Immature natural killer cell (primary cell): ENCODE measurements around the gene MTCH1. TPM values are rescaled to one million over a fixed set of nuclear protein-coding genes. Genes with fewer than 3 reads are reported as not detected.

Source experiments
- DNase-seq, 3 donors: peaks; one replicate each; pipeline ENCODE4 v3.0.0; 2022; ENCODE audit warnings: mixed read lengths in 1 of 3
- H3K27ac Mint-ChIP-seq, 6 donors: one replicate each; pipeline ENCODE4 v1.8.0; 2020; ENCODE audit warnings: mixed read lengths in 6 of 6, mild to moderate bottlenecking in 5 of 6, inconsistent platforms in 4 of 6, moderate library complexity in 3 of 6
- H3K27me3 Mint-ChIP-seq, 3 donors: one replicate each; pipeline ENCODE4 v1.8.0; 2020 to 2021; ENCODE audit warnings: low read depth in 3 of 3, mild to moderate bottlenecking in 3 of 3, mixed read lengths in 3 of 3, moderate library complexity in 3 of 3, inconsistent platforms in 1 of 3
- H3K36me3 Mint-ChIP-seq, 3 donors: one replicate each; pipeline ENCODE4 v1.8.0; 2020; ENCODE audit warnings: mixed read lengths in 3 of 3, inconsistent platforms in 2 of 3, mild to moderate bottlenecking in 2 of 3
- H3K4me1 Mint-ChIP-seq, 2 donors: one replicate each; pipeline ENCODE4 v1.8.0; 2020; ENCODE audit warnings: inconsistent platforms in 2 of 2, mild to moderate bottlenecking in 2 of 2, mixed read lengths in 2 of 2, moderate library complexity in 1 of 2
- H3K4me3 Mint-ChIP-seq, 5 donors: one replicate each; pipeline ENCODE4 v1.8.0; 2020; ENCODE audit warnings: mild to moderate bottlenecking in 5 of 5, mixed read lengths in 5 of 5, inconsistent platforms in 3 of 5, moderate library complexity in 3 of 5
- H3K9me3 Mint-ChIP-seq, 6 donors: one replicate each; pipeline ENCODE4 v1.8.0; 2020; ENCODE audit warnings: mild to moderate bottlenecking in 6 of 6, mixed read lengths in 6 of 6, inconsistent platforms in 4 of 6, moderate library complexity in 3 of 6
- polyA plus RNA-seq, 3 donors: library from polyadenylated mRNA; unstranded; fragments of 300-500 nt; fragmentation: Illumina TruSeq; gene quantifications; one replicate each; pipeline ENCODE4 v1.2.3, GENCODE V29; 2021

Gene MTCH1
- polyA plus RNA-seq, 3 donors from 2014 or later = 86.0 to 116 (median 94.7) TPM

DNA sequence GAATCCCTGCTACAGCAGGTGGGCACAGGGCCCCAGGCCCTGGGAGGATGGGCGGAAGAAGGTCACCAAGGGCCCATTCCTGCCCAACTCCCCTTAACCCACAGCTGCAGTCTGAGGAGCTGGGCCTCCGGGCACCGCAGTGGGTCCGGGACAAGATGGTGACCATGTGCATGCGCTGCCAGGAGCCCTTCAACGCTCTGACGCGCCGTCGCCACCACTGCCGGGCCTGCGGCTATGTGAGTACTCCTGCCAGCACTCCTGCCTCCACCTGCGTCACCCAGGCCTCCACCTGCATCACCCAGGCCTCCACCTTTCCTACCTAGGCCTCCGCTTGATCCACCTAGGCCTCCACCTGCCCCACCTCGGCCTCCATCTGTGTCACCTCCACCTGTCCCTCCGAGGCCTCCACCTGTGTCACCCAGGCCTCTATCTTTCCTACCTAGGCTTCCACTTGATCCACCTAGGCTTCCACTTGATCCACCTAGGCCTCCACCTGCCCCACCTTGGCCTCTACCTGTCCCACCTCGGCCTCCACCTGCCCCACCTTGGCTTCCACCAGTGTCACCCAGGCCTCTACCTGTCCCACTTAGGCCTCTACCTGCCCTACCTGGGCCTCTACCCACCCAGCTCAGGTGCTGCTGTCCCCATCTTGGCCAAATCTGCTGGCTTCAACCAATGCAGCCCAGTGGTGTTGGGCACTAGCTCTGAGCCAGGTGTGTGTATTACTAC, 36.3 kb upstream of the MTCH1 start:
- H3K36me3 Mint-ChIP-seq = no peaks in the 10 kb centered on the region
- peak overlapping the region; percentile 45 to 73 (median 66) for H3K27ac Mint-ChIP-seq
- H3K4me1 Mint-ChIP-seq = peaks cover 45 to 71% of the 10 kb centered on the region in 2 donors
- H3K4me3 Mint-ChIP-seq = no peak overlapping the region
- peaks cover 0 to 2% (median 0%) of the 10 kb centered on the region in 3 donors for H3K27me3 Mint-ChIP-seq
- no peaks in the 10 kb centered on the region for H3K9me3 Mint-ChIP-seq
- no peak for DNase-seq

DNA sequence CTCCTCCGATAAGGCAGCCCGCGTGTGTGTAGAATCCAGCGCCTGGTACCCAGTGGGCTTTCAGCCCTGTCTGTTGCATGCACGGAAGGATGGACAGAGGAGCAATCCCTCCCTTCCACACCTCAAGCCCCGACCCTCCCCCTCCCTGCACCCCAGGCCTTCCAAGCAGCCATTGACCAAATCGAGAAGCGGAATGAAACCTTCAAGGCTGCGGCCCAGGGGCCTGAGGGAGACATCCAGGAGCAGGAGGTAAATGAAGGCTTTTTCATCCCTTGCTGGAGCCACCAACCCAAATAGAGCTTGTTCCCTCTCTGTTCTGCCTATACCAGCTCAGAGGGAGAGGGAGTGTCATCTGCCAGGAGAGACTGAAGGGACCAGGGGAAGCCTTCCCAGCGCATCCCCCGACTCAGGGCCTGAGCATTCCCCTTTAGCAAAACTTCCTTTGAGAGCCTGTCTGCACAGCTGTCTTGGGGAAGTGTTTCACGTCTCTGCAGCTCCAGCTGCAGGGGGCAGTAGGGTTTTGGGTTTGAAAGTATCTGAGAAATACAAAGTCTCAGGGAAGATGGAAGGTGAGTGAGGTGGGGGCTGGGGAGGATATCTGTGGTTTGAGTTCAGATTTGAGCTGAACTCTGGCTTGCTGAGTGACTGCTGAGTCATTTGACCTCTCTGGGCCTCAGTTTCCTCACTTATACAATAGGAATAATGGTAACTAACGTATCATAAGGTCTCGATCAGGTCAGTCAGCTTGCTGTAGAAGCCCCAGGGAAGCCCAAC, 35.5 kb upstream of the MTCH1 start:
- Mint-ChIP-seq H3K4me3 (peak overlapping the region in 1 of 5 donors; percentile 30), H3K9me3 (no peaks in the 10 kb centered on the region), H3K27ac (peak overlapping the region in 3 of 6 donors; percentile 66 to 83 (median 73)), H3K27me3 (peaks cover 0 to 2% (median 0%) of the 10 kb centered on the region in 3 donors), H3K4me1 (peaks cover 45 to 71% of the 10 kb centered on the region in 2 donors), H3K36me3 (no peaks in the 10 kb centered on the region)
- DNase-seq = peak; percentile 47 to 67 (median 55)

DNA sequence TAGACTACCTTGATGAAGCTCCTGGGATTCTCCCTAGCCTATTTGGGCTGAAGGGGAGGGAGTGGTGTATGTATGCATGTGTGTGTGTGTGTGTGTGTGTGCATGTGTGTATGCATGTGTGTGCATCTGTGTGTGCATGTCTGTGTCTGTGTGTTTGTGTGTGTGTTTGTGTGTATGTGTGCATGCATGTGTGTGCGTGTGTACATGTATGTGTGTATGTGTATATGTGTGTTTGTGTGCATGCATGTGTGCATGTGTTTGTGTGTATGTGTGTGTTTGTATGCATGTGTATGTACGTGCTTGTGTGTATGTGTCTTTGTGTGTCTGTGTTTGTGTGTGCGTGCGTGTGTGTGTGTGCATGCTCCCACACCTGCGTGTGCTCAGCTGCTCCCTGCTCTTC, 34.8 kb upstream of the MTCH1 start:
- Mint-ChIP-seq H3K27ac (peak overlapping the region in 3 of 6 donors; percentile 1 to 67 (median 50)), H3K9me3 (no peaks in the 10 kb centered on the region), H3K27me3 (peaks cover 0 to 2% (median 0%) of the 10 kb centered on the region in 3 donors), H3K4me1 (peaks cover 45 to 68% of the 10 kb centered on the region in 2 donors), H3K4me3 (no peak overlapping the region), H3K36me3 (no peaks in the 10 kb centered on the region)
- no peak for DNase-seq

DNA sequence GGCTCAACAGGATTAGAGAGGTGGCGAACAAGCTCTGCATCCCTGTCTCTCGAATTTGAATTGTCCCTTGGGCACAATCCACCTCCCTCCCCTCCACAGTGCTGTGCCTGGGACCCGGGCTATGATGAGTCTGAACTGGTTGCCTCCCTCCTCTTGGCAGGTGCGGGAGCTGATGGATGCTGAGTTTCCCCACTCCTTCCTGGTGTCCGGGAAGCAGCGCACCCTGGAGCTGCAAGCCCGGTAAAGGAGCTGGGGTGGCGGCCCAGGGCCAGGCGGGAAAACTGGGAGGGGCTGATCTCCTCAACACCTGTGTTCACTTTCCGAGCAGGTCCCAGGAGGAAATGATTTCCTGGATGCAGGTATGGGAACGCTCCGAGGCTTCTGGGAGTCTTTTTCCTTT, 34.4 kb upstream of the MTCH1 start:
- Mint-ChIP-seq H3K36me3 (no peaks in the 10 kb centered on the region), H3K4me1 (peaks cover 45 to 66% of the 10 kb centered on the region in 2 donors), H3K27me3 (peaks cover 0 to 2% (median 0%) of the 10 kb centered on the region in 3 donors), H3K9me3 (no peaks in the 10 kb centered on the region), H3K4me3 (no peak overlapping the region), H3K27ac (peak overlapping the region in 3 of 6 donors; percentile 1 to 67 (median 50))
- no peak for DNase-seq

DNA sequence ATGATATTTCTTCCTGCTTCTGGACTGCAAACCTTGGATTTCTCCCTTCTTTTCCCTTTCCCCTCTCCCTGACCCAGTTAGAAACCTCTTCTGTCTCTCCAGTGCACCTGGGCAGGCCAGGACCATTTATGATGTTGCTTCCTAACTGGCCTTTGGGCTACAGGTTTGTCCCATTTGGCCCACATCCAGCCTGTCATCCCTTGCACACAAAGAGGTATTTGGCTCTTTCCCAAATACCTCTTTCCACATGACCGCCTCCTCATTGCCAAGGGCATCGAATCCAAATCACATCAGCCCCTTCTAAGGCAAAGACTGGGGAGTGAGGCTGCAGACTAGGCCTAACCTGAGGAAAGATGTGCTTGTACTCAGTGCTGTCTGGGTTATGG, 33.1 kb upstream of the MTCH1 start:
- no peak overlapping the region for H3K4me3 Mint-ChIP-seq
- H3K4me1 Mint-ChIP-seq = peaks cover 43 to 54% of the 10 kb centered on the region in 2 donors
- peak overlapping the region in 5 of 6 donors; percentile 45 to 90 (median 74) for H3K27ac Mint-ChIP-seq
- DNase-seq = no peak
- H3K9me3 Mint-ChIP-seq = no peaks in the 10 kb centered on the region
- no peaks in the 10 kb centered on the region for H3K36me3 Mint-ChIP-seq
- no peaks in the 10 kb centered on the region for H3K27me3 Mint-ChIP-seq

DNA sequence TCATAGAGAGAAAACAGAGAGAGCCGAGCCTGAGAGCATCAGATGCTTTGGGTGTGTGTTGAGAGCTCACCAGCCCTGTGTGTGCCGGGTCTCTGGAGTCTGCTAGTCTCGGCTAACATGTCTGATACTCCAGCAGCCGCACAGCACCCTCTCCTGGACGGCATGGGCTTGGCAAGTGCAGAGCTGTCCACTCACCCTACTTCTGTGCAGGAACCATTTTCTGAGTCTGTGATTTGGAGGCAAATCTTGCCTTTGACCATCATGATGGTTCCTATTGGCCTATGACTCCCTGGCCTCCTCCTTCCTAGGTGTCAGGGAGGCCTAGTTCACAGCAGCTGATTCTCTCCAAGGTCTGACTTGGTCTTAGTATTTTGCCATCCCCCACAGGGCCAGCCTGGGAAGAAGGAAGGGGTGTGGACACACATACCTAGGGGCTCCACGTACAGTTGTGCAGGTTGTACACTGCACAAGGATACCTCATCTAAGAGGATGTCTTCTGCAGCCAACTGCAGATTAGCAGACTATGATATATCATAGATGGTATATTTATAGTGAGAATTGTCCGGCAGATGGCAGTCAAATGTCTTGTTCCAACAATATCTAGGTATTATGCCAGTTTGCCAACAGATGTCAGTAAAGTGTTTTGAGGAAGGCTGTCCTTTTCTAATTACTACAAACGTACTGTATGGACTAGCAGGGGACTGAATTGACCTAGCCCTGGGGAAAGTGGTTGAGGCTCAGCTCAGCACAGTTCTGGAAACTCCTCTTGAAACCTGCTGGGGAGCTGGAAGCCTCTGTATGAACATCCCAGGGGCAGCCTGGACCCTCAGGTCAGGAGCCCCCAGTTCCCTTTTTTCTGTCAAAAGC, 32.4 kb upstream of the MTCH1 start:
- H3K9me3 Mint-ChIP-seq = no peaks in the 10 kb centered on the region
- peak overlapping the region in 3 of 5 donors; percentile 11 to 45 (median 26) for H3K4me3 Mint-ChIP-seq
- H3K27ac Mint-ChIP-seq = peak overlapping the region; percentile 45 to 90 (median 74)
- H3K4me1 Mint-ChIP-seq = peaks cover 41 to 50% of the 10 kb centered on the region in 2 donors
- H3K27me3 Mint-ChIP-seq = no peaks in the 10 kb centered on the region
- peak; percentile 73 to 83 (median 79) for DNase-seq
- H3K36me3 Mint-ChIP-seq = no peaks in the 10 kb centered on the region

DNA sequence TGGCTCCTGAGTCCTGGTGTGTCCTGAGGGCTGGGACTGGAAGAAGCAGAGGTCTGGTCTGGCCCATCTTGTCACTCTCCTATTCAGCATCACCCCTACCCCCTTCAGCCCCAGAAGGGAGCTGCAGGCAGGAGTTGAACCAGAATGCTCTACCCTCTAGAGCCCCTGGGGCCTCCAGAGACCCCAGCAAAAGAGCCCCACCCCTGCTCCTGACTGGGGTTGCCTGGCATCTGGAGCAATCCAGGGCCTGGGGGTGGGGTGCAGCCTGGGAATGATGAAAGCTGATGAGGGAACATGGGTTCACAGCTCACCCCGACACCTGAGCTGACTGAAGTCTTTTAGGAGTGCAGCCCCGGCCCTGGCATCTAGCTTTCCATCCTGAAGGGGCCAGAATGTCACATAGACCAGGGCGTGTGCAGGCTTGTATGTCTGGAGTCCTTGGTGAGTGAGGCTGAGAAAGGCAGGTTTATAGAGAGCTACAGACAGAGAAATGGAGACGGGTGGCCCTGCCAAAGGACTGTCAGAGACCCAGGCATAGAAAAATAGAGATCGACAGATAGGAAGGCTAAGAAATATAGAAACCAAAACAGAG, 31.7 kb upstream of the MTCH1 start:
- Mint-ChIP-seq H3K4me1 (peaks cover 34 to 42% of the 10 kb centered on the region in 2 donors), H3K27ac (peak overlapping the region; percentile 14 to 75 (median 38)), H3K27me3 (no peaks in the 10 kb centered on the region), H3K4me3 (peak overlapping the region in 2 of 5 donors; percentile 26 to 31), H3K36me3 (no peaks in the 10 kb centered on the region), H3K9me3 (no peaks in the 10 kb centered on the region)
- no peak for DNase-seq

DNA sequence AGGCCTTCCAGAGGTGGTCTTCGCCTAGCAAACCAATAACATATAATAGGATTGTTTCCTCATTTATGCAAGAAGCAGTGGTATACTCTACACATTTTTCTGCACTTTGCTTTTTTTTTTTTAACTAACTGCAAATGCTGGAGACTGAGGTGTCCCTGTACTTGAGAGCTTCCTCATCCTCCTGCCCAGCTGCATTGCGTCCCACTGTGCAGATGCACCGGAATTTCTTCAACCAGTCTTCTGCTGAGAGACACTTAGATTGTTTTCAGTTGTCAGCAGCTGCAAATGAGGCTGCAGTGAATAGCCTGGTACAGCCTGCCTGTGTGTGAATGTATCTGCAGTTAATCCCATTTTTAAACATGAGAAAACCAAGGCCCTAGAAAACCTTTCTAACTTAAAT, 31.0 kb upstream of the MTCH1 start:
- Mint-ChIP-seq H3K36me3 (no peaks in the 10 kb centered on the region), H3K27me3 (no peaks in the 10 kb centered on the region), H3K9me3 (no peaks in the 10 kb centered on the region), H3K27ac (no peak overlapping the region), H3K4me3 (no peak overlapping the region), H3K4me1 (peaks cover 27 to 35% of the 10 kb centered on the region in 2 donors)
- DNase-seq = no peak

DNA sequence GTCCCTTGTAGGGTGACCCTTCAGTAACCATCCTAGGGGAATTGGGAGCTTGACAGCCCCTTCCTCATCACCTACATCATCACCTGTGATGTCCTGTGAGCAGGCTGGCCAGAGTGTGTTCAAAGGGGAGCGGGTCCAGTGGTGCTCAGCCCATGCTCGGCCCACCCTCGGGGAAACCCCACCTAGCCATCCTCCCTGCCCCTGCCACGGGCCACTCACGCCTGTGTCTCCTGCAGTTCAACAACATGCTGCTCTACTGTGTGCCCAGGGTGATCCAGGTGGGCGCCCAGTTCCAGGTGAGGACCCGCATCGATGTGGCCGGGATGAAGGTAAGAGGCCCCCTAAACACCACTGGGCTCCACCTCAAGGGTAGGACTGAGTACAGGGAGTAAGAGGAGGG, 29.5 kb upstream of the MTCH1 start:
- Mint-ChIP-seq H3K27ac (no peak overlapping the region), H3K4me1 (peaks cover 19 to 22% of the 10 kb centered on the region in 2 donors), H3K36me3 (no peaks in the 10 kb centered on the region), H3K4me3 (no peak overlapping the region), H3K9me3 (no peaks in the 10 kb centered on the region), H3K27me3 (no peaks in the 10 kb centered on the region)
- no peak for DNase-seq

DNA sequence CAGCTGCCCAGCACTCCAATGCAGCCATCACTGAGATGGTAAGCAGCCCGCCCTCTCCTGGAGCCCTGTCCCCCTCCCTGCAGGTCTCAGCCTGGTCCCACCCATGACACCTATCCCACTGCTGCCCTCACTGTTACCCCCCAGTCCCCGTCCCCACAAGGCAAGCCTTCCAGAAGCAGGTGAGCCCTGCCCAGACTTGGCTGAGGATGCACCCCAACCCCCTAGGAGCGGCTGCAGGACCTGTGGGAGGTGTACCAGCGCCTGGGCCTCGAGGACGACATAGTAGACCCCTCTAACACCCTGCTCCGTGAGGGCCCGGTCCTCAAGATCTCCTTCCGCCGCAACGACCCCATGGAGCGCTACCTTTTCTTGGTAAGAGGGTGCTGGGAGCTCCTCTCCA, 28.7 kb upstream of the MTCH1 start:
- Mint-ChIP-seq H3K4me1 (peaks cover 19 to 21% of the 10 kb centered on the region in 2 donors), H3K36me3 (no peaks in the 10 kb centered on the region), H3K4me3 (no peak overlapping the region), H3K27me3 (no peaks in the 10 kb centered on the region), H3K9me3 (no peaks in the 10 kb centered on the region), H3K27ac (no peak overlapping the region)
- no peak for DNase-seq

DNA sequence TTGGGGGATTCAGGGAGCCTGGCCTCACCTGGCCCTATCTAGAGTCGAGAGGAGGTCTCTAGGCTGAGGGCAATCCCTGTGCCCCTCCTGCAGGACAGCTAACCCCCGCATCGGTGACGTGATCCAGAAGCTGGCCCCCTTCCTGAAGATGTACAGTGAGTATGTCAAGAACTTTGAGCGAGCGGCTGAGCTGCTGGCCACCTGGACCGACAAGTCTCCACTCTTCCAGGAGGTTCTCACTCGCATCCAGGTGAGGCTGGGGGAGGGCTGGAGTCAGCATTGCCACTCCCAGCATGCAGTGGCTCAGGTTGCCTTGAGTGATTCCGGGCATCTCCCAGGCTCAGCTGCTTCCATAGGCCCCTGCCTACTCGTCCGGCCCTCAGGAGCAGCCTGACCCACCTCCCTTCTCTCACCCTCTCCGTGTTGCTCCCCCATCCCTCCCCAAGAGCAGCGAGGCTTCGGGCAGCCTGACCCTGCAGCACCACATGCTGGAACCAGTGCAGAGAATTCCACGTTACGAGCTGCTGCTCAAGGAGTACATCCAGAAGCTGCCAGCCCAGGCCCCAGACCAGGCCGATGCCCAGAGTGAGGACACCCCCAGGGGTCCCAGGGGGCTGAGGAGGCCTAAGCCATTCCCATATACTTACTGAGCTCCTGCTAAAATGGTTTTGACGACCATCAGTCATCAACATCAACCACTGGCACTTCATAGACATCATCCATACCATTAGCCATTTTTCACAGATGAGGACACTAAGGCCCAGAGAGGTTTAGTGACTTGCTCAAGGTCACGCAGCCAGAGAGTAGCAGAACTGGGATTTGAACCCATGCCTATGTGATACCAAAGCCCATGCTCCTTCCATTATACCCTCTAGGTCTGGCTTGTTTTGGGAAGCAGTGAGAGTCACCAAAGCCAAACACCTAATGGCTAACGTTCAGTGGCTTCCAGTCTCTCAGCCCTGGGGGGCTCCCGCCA, 27.8 kb upstream of the MTCH1 start:
- no peaks in the 10 kb centered on the region for H3K36me3 Mint-ChIP-seq
- no peaks in the 10 kb centered on the region for H3K27me3 Mint-ChIP-seq
- H3K4me1 Mint-ChIP-seq = peaks cover 11 to 12% of the 10 kb centered on the region in 2 donors
- H3K27ac Mint-ChIP-seq = no peak overlapping the region
- DNase-seq = no peak
- H3K4me3 Mint-ChIP-seq = no peak overlapping the region
- H3K9me3 Mint-ChIP-seq = no peaks in the 10 kb centered on the region

DNA sequence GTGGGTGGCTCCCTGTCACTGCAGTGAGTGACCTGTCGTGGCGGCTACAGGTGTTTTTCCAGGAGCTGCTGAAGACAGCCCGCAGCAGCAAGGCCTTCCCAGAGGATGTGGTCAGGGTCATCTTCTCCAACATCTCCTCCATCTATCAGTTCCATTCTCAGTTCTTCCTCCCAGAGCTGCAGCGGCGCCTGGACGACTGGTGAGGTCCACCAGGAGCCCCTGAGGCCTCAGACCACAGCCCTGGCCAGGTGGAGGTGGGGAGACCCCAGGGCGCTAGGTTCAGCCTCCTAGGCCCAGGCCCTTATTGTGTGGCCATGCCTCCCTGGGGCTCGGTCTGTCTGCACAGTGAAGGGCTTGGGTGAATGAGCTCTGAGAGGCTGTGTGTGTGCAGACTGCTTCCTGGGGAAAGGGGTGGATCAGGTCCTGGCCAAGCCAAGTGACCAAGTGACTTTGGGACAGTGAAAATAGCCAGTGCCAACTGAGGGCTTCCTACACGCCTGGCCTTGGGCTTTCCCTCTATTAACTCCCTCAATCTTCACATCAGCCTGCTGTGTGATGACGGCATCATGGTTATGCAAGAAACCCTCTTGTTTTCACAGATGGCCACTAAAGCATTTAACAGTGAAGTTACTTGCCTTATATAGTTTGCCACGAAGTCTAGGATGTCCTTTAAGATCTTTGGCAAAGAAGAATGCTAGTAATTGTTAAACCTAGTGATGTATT, 25.8 kb upstream of the MTCH1 start:
- H3K4me3 Mint-ChIP-seq = no peak overlapping the region
- peaks cover 5 to 15% of the 10 kb centered on the region in 2 donors for H3K4me1 Mint-ChIP-seq
- H3K27ac Mint-ChIP-seq = no peak overlapping the region
- no peak for DNase-seq
- no peaks in the 10 kb centered on the region for H3K9me3 Mint-ChIP-seq
- peaks cover 0 to 2% (median 0%) of the 10 kb centered on the region in 3 donors for H3K27me3 Mint-ChIP-seq
- H3K36me3 Mint-ChIP-seq = no peaks in the 10 kb centered on the region
